Activated CD4-positive, alpha-beta T cell treated with anti-CD3 and anti-CD28 coated beads, Interleukin-2, amount 50 U/mL, for 16 hours (primary cell): Measurements from ENCODE around the gene PCDH17.

Experiments
- DNase-seq: peaks from one replicate; pipeline ENCODE4 v3.0.0-alpha.2; 2020

The PCDH17 gene

DNA sequence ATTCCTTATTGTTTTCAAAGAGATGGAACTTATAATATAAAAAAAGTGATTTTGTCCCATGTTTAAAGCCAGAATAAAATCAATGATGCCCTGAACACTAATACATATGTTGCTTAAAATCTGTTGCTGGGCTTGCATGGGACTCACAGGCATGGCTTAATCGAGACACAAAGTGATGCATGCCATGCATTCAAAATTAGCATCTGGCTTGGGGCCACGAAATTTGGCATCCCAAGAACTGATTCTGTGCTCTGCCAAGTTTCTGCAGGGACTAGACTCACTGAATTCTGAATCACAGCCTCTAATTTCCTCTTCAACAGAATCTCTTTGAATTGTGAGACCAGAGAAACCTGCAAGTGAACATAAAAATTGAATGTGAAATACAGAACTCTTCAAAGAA, 109.2 kb downstream of the PCDH17 start:
- DNase-seq: no peak

DNA sequence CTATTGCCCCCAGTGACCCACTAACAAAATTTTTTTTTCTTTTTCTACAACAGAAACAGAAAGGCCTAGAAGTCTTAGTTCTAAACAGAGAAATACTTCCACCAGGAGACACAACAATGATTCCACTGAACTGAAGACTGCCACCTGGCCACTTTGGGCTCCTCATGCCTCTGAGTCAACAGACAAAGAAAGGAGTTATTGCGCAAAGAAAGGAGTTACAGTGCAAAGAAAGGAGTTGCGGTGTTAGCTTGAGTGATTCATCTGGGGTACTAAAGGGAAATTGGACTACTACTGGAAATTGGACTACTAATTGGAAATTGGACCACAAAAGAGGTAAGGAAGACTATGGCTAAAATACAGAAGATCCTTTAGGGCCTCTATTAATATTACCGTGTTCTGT, 116.6 kb downstream of the PCDH17 start:
- no peak for DNase-seq

DNA sequence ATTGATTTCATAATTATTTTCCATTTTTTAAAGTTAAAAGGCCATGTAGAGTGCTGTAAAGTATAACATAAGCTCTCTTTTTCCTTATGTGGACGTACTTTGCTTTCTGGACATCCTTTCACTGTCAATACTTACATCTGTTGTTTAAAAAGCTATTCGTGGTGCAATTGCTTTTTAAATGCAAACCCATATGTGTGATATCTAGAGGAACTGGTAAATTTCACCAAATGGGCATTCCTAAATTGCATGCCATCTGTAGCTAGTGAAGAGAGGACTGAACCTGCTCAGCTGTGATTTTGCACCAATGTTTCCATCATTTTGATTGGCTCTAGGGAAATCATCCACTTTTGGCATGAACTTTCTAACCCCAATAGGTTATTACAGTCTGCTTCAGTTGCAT, 129.4 kb downstream of the PCDH17 start:
- DNase-seq: no peak

DNA sequence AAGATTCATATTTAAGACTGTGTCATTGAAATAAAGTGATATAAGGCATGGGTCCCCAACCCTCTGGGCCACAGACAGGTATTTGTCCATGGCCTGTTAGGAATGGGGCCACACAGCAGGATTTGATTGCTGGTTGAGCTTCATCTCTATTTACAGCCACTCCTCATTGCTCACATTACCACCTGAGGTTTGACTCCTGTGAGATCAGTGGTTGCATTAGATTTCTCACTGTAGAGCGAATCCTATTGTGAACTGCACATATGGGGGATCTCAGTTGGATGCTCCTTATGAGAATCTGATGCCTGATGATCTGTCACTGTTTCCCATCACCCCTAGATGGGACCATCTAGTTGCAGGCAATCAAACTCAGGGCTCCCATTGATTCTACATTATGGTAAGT, 132.1 kb downstream of the PCDH17 start:
- no peak for DNase-seq
